GM20000 (cell line): ENCODE measurements around the gene QSOX2.

Experiments
- DNase-seq: peaks from one replicate; pipeline ENCODE4 v3.0.0; 2012; ENCODE audit warnings: low spot score
- TF ChIP-seq, protein P1 (sequence below): IDR thresholded peaks from 2 replicates; pipeline ENCODE4 v1.5.1; 2012; ENCODE audit warnings: mild to moderate bottlenecking, control low read depth; ENCODE audit errors: extremely low read depth, missing control alignments

QSOX2 gene

DNA sequence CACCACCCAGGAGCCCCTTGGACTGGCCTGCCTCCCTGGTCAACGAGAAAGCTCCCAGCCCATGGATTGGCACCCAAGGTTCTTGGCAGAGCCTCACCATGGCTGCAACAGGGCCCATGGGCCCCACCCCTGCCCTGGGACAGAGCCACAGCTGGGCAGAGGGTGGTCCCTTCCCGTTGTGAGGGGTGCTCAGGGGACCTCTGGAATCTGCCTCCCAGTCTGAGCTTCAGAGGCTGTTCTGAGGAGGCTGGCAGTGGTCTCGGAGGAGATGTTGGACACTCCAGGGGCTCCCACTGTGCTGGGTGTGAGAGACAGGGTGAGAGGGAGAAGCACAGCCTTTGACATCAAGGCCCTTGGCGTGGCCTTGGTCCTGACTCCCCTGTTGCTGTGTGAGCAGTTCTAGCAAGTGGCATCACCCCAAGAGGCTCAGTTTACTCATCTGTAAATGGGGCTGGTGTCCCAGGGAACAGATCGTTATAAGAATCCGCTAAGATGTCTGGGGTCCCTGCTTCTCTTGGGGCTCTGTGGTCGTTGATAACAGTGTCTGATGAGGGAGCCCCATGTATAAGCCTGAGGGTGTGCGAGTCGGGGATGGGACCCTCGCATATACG, 73.7 kb downstream of the QSOX2 start:
- no peak for DNase-seq
- TF ChIP-seq, protein P1, sequence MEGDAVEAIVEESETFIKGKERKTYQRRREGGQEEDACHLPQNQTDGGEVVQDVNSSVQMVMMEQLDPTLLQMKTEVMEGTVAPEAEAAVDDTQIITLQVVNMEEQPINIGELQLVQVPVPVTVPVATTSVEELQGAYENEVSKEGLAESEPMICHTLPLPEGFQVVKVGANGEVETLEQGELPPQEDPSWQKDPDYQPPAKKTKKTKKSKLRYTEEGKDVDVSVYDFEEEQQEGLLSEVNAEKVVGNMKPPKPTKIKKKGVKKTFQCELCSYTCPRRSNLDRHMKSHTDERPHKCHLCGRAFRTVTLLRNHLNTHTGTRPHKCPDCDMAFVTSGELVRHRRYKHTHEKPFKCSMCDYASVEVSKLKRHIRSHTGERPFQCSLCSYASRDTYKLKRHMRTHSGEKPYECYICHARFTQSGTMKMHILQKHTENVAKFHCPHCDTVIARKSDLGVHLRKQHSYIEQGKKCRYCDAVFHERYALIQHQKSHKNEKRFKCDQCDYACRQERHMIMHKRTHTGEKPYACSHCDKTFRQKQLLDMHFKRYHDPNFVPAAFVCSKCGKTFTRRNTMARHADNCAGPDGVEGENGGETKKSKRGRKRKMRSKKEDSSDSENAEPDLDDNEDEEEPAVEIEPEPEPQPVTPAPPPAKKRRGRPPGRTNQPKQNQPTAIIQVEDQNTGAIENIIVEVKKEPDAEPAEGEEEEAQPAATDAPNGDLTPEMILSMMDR: no peak

DNA sequence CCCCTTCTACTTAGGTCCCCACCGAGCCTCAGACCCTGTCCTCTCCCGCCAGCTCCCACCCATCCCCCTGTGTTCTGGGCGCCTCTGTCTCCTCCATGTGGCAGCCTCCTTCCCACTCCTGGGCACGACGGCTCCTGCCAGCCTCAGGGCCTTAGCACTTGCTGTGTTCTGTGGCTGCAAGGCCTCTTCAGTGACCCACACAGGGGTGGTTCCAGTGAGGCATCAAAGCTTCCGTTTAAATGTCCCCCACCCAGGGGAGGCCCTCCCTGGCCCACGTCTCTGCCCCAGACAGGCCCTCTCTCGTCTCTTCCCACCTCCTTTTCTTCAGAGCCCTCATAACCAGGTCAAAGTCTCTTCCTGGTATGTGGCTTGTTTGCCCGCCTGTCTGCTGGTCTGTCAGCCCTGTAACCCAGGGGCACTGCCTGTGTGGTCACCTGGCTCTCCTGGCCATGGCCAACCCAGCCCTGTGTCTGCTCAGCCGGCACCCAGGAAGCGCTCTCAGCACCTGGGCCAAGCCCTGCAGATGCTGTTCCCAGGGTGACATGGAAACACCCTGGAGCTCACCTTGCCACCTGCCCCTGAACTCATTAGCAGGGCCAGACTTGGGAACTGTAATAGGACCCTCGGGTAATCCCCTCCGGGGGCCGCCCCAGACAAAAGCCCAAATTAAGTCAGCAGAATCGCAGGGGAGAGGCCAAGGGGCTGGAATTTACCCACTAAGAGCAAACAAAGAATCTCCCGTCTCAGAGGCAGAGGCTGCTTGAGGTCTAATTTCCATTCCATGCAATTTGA, 74.4 kb downstream of the QSOX2 start:
- TF ChIP-seq, protein P1: no peak
- DNase-seq: peak; percentile 44

DNA sequence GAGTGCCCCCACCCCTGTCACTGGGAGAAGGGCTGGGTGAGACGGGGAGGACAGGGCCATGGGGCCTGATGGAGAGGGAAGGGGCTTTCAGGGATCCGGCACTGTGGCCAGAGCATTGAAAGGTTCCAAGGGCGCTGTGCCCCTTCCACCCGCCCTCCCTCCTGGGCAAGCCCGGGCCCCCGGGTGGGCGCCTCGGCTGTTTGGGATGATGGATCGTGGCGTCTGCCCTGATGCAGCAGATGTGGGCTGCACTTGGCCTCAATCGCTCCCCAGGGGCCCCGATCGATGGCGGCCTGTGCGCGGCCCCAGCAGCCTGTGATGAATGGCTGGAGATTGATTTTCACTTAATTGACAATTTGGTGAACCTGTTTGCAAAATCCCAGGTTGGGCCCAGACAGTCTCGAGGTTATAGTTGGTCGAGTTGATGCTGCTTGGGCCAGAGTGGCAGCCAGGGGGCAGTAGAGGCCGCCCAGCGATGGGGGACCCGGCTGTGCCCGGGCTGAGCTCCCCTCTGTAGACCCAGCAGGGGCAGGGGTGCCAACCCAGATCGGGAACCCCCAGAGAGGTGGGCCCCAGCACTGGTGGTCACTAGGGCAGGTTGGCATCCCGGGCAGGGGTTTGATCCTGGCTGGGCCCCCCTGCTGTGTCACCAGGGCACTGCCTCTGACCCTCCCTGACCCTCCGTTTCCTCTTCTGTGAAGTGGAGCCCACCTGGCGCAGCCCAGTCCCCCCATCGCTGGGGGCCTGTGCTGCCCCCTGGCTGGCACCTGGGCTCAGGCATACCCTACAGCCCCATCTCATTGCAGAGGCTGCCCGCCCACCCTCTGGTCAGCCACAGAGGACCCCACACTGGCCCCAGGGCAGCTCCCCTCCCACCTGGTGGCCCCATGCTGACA, 75.4 kb downstream of the QSOX2 start:
- TF ChIP-seq, protein P1: peak; percentile 65
- DNase-seq: peak; percentile 89

DNA sequence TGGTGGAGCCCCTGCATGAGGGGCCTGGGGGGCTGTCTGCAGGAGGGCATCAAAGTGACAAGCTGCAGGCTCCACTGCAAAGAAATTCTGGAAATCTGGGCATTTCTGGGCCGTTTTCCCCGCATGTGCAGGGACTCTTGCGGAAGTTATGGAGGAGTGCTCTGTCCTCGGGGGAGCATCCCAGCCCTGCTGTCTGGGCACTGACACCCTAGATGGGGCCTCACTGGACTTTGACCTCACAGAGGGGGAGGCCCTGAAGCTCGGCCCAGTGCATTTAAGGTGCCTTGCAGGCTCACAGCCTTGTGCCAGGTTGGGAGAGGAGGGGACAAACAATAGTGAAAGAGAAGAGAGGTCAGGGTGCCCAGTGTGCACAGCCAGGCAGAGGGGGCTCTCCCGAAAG, 76.1 kb downstream of the QSOX2 start:
- DNase-seq: no peak
- TF ChIP-seq, protein P1: no peak

DNA sequence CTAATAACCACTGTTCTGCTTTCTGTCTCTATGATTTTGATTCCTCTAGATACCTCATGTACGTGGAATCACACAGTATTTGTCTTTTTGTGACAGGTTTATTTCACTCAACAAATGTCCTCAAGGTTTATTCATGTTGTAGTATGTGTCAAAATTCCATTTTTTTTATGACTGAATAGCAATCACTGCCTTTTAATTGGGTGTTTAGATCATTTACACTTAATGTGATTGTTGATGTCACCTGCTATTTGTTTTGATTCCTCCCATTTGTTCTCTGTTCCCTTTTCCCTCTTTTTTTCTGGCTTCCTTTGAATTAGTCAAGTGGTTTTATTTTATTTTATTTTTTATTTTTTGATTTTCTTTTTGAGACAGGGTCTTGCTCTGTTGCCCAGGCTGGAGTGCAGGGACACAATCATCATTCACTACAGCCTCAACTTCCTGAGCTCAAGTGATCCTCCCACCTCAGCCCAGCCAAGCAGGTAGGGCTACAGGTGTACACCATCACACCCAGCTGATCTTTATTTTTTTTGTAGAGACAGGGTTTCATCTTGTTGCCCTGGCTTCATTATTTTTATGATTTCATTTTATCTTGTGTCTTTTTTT, 82.3 kb downstream of the QSOX2 start:
- TF ChIP-seq, protein P1: no peak
- no peak for DNase-seq

DNA sequence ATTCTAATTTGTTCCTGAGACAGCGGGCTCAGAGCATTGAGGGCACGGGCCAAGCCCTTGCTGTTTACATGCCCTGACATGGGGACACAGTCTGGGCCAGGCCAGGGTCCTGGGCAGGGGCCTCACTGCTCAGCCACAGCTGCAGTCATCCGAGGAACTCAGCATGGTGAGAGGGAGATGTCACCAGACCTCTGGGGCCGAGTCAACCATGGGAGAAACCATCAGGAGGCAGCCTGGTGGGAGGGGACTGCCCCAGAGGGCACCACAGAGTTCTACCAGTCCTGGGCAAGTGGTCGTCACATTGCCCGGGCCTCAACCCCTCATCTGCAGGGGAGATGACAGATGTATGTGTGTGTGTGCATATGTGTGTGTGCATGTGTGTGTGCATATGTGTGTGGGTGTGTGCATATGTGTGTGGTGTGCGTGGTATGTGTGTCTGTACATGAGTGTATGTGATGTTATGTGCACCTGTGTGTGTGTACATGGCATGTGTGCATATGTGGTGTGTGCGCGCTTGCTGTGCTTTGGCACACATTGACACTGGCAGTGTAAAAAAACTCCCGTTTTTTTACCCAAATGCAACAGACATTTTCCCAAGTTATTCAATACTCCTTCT, 84.5 kb downstream of the QSOX2 start:
- TF ChIP-seq, protein P1: no peak
- no peak for DNase-seq
